ENCODE results near the gene DENND1A.
"Not testable (repeated sequence)": the region's sequence is repeated elsewhere in the genome, so short reads cannot be mapped to it uniquely, and the experiment has no call there.

GRCh38 chr9:123903550-123903949, 26.4 kb downstream of the DENND1A start:
- TF ChIP-seq CTCF, POLR2AphosphoS5, POLR2A (IDR thresholded peaks at IDR 0.05): not testable (repeated sequence)
